GM20000 (cell line): Measurements from ENCODE around the gene FAM107B.

Experiments
- DNase-seq: peaks from one replicate; pipeline ENCODE4 v3.0.0; 2012; ENCODE audit warnings: low spot score
- CTCF ChIP-seq: IDR thresholded peaks from 2 replicates; pipeline ENCODE4 v1.5.1; 2012; ENCODE audit warnings: mild to moderate bottlenecking, control low read depth; ENCODE audit errors: extremely low read depth, missing control alignments

The FAM107B gene

GRCh38 chr10:14507781-14508180 lies 266.9 kb downstream of the FAM107B start:
- TF ChIP-seq CTCF, result no peak

GRCh38 chr10:14507176-14507575 lies 267.5 kb downstream of the FAM107B start:
- no peak for TF ChIP-seq CTCF
- peak; percentile 14 for DNase-seq

More at GRCh38 chr10:14507781-14508180, 266.9 kb downstream of the FAM107B start:
- no peak for DNase-seq

- DNase-seq, result no peak
- no peak for TF ChIP-seq CTCF
These were observed 272.3 kb downstream of the FAM107B start for GRCh38 chr10:14502431-14502830.

- TF ChIP-seq CTCF, result no peak
- DNase-seq, result no peak
These were observed 274.4 kb downstream of the FAM107B start for GRCh38 chr10:14500172-14500765.

- TF ChIP-seq CTCF, result no peak
- DNase-seq, result no peak
These were observed 275.1 kb downstream of the FAM107B start for GRCh38 chr10:14499601-14499904.

- no peak for DNase-seq
- no peak for TF ChIP-seq CTCF
These were observed 276.4 kb downstream of the FAM107B start for GRCh38 chr10:14498326-14498725.

- TF ChIP-seq CTCF, result no peak
- DNase-seq, result no peak
These were observed 282.9 kb downstream of the FAM107B start for GRCh38 chr10:14491811-14492210.
